Heart right ventricle (tissue), 16 donors: ENCODE data around the gene TEX2. TPM values are rescaled to one million over a fixed set of nuclear protein-coding genes. Genes with fewer than 3 reads are reported as not detected.

Experiments used
- ATAC-seq, 8 donors: fragments of 200-7000 bp; cut with Tn5 transposase; one replicate each; pipeline ENCODE4 v1.9.1; 2020; ENCODE audit warnings: mild to moderate bottlenecking in 8 of 8, moderate library complexity in 8 of 8, moderate number of reproducible peaks in 1 of 8
- DNase-seq, 2 donors: peaks; one replicate each; pipeline ENCODE4 v3.0.0-alpha.2; 2020
- H3K27ac ChIP-seq, 10 donors: fragments of 200-600 bp; sonication (generic) in 2 of 10; one replicate each; pipeline versions ENCODE4 v1.5.0 to v1.8.0; 2020 to 2022; ENCODE audit warnings: mild to moderate bottlenecking in 3 of 10
- H3K27me3 ChIP-seq, 7 donors: fragments of 200-600 bp; one replicate each; pipeline ENCODE4 v1.8.0; 2021 to 2022; ENCODE audit warnings: mild to moderate bottlenecking in 2 of 7
- H3K36me3 ChIP-seq, 9 donors: fragments of 200-600 bp; sonication (generic) in 1 of 9; one replicate each; pipeline versions ENCODE4 v1.5.0 to v1.8.0; 2020 to 2022; ENCODE audit warnings: mild to moderate bottlenecking in 2 of 9
- H3K4me1 ChIP-seq, 9 donors: fragments of 200-600 bp; sonication (generic) in 1 of 9; one replicate each; pipeline versions ENCODE4 v1.5.0 to v1.8.0; 2020 to 2022; ENCODE audit warnings: mild to moderate bottlenecking in 4 of 9
- H3K4me3 ChIP-seq, 10 donors: fragments of 200-600 bp; sonication (generic) in 2 of 10; one replicate each; pipeline versions ENCODE4 v1.5.0 to v1.8.0; 2020 to 2022; ENCODE audit warnings: mild to moderate bottlenecking in 7 of 10, moderate library complexity in 2 of 10
- H3K9me3 ChIP-seq, 11 donors: fragments of 200-600 bp in 10 of 11; sonication (generic) in 2 of 11; one replicate each; pipeline versions ENCODE4 v1.5.0 to v1.8.0; 2013 to 2022; ENCODE audit warnings: mild to moderate bottlenecking in 2 of 11, control low read depth in 1 of 11, moderate library complexity in 1 of 11
- WGBS, 2 donors: extraction: QIAGEN DNeasy Blood & Tissue Kit; methylation state at CpG; one replicate each; pipeline ENCODE4 v1.1.7; 2013; ENCODE audit warnings: inconsistent platforms in 1 of 2; 5-methylcytosine and 5-hydroxymethylcytosine counted together
- intact Hi-C, 10 donors: fragments of 100-400 bp; cut with DNase I; formaldehyde crosslinking; loops; one replicate each; pipeline versions ENCODE4 v1.11.1 to v1.14.2; 2022
- polyA plus RNA-seq, 2 donors: library from polyadenylated mRNA; stranded (reverse); fragments of 200-250 nt; gene quantifications; one replicate each; pipeline ENCODE4 v1.2.3, GENCODE V29; 2013
- total RNA-seq, 10 donors: library from RNA; stranded (reverse); fragmentation: NEBNext Ultra II Directional in 3 of 10; extraction: Animal tissue kit (Norgen Biotek cat#: 25700) in 3 of 10; gene quantifications; one replicate each; pipeline versions ENCODE4 v1.2.1 to v1.2.4, GENCODE V29; 2021 to 2023
- TF ChIP-seq, protein P1 (sequence below), 9 donors: fragments of 200-600 bp; sonication (generic) in 2 of 9; IDR thresholded peaks; one replicate each; pipeline versions ENCODE4 v1.5.0 to v1.8.0; 2021 to 2022; ENCODE audit warnings: antibody characterized with exemption in 9 of 9, mild to moderate bottlenecking in 5 of 9, moderate library complexity in 1 of 9
- donor health status: Arrhythmogenic right ventricular cardiomyopathy.
- donor health status: ischemic (EF 13 %, LVEDD 7.1; RV severe dilation, severe dysfunction).
- donor health status: healthy with polysubstance abuse.
- donor health status: DM: no; HTN: yes; CAD: no.
- donor health status: DM: no; HTN: no; CAD: no.
- donor health status: ischemic (EF 25% LVEDD 6.9; RV normal size, moderate dysfunction).
- donor health status: ischemic (EF 25% LVEDD 5.7; RV mildly dilated, moderate dysfunction).
- donor health status: healthy.
- donor health status: DM: yes; HTN: yes; CAD: no.
- donor health status: Ischemic cardiomyopathy.
- donor health status: ischemic (EF 35%, LVEDD 5.7; RV mildly dilated, moderate dysfunction).
- donor health status: nonischemic (EF 11% LVEDD 7.7; RV severe dilation, severe dysfunction).
- donor health status: DM: yes; HTN: yes; CAD: no.
- donor health status: PGD.
- donor health status: ischemic (EF 29% LVEDD 5.4; RV normal size, mild dysfunction).
- donor health status: nonischemic (EF 23%, LVEDD 6.1; RV moderate dilation, normal function).

TEX2 gene
- total and polyA plus RNA-seq, 12 donors = 15.9 to 60.5 (median 54.5) TPM

DNA sequence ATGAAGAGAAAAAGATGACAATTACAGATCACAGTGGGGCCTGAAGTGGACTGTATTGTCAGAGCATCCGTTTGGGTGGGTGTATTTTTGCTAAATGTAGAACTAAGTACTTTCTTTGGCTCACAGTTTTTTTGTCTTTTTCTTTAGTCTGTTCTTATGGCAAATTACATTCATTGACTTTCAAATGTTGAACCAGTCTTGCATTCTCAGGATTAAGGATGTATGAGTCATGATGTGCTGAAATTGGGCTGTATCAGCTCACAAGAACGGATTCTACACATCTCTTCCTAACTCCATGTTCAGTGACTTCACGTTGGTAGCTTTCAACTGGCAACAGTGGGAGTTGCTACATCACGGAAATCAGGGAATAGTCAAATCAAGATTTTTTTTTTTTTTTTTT lies 66.5 kb downstream of the TEX2 start:
- Histone ChIP-seq H3K27me3 (no peaks in the 10 kb centered on the region), H3K9me3 (peaks cover 0 to 16% (median 4%) of the 10 kb centered on the region in 11 donors), H3K27ac (no peak overlapping the region), H3K4me3 (no peak overlapping the region), H3K4me1 (peaks cover 0 to 39% (median 26%) of the 10 kb centered on the region in 9 donors), H3K36me3 (peaks cover 0 to 32% (median 5%) of the 10 kb centered on the region in 9 donors)
- DNase-seq (no peak), ATAC-seq (peak in 1 of 8 donors; percentile 28)
- TF ChIP-seq, protein P1, sequence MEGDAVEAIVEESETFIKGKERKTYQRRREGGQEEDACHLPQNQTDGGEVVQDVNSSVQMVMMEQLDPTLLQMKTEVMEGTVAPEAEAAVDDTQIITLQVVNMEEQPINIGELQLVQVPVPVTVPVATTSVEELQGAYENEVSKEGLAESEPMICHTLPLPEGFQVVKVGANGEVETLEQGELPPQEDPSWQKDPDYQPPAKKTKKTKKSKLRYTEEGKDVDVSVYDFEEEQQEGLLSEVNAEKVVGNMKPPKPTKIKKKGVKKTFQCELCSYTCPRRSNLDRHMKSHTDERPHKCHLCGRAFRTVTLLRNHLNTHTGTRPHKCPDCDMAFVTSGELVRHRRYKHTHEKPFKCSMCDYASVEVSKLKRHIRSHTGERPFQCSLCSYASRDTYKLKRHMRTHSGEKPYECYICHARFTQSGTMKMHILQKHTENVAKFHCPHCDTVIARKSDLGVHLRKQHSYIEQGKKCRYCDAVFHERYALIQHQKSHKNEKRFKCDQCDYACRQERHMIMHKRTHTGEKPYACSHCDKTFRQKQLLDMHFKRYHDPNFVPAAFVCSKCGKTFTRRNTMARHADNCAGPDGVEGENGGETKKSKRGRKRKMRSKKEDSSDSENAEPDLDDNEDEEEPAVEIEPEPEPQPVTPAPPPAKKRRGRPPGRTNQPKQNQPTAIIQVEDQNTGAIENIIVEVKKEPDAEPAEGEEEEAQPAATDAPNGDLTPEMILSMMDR (IDR thresholded peaks at IDR 0.05) = no peak
- intact Hi-C loops = no loop called here
- 71 to 78% methylated on average over 4 of the region's 4 CpGs for WGBS, 2 donors

DNA sequence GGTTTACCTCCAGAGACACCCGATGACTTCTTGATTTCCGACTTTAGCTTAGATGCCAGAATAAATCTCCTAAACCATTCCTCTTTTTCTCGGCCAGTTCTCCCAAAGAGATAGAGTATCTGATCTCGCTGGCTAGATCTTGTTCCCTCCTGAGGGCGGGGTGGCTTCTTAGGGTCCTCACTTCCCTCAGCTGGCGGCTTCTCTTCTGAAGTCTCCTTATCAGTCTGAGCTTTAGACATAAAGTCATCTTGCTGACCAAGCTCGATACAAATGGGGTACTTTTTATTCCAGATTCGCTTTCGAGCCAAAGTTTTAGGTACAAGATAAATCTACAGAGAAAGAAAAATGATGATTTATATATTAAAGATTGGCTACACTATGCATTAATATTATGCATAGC lies 69.5 kb downstream of the TEX2 start:
- Histone ChIP-seq H3K36me3 (peaks cover 0 to 37% (median 5%) of the 10 kb centered on the region in 9 donors), H3K27me3 (no peaks in the 10 kb centered on the region), H3K4me1 (peaks cover 0 to 39% (median 27%) of the 10 kb centered on the region in 9 donors), H3K27ac (no peak overlapping the region), H3K4me3 (no peak overlapping the region), H3K9me3 (peaks cover 0 to 16% (median 4%) of the 10 kb centered on the region in 11 donors)
- no peak for DNase-seq
- TF ChIP-seq, protein P1 (IDR thresholded peaks at IDR 0.05) = no peak
- 86 to 87% methylated on average over 9 of the region's 9 CpGs for WGBS, 2 donors
- ATAC-seq = no peak
- intact Hi-C loops = no loop called here

DNA sequence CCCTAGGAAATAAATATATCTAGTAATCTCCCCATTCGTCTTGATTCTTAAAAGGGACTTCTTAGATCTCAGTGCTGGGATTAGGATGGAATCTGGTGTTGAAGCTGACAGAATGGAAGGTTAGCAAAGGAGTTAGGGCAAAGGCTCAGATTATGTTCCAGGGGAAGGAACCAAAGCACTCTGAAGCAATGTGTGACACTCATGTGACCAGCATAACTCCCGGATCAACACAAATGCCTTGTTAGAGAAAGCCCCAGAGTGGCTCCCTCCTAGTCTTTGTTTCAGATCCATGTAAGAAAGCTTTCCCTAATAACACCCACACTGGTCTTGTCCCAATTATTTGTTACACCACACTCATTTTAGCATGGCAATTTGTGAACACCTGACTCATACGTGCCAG lies 70.5 kb downstream of the TEX2 start:
- intact Hi-C loops = no loop called here
- H3K4me3 ChIP-seq = no peak overlapping the region
- 57 to 58% methylated on average over 3 of the region's 3 CpGs for WGBS, 2 donors
- DNase-seq = no peak
- H3K4me1 ChIP-seq = peaks cover 0 to 39% (median 27%) of the 10 kb centered on the region in 9 donors
- H3K9me3 ChIP-seq = peaks cover 0 to 12% (median 2%) of the 10 kb centered on the region in 11 donors
- no peak for ATAC-seq
- H3K36me3 ChIP-seq = peaks cover 0 to 44% (median 5%) of the 10 kb centered on the region in 9 donors
- no peaks in the 10 kb centered on the region for H3K27me3 ChIP-seq
- peak overlapping the region in 1 of 10 donors; percentile 33 for H3K27ac ChIP-seq
- TF ChIP-seq, protein P1 (IDR thresholded peaks at IDR 0.05) = no peak

DNA sequence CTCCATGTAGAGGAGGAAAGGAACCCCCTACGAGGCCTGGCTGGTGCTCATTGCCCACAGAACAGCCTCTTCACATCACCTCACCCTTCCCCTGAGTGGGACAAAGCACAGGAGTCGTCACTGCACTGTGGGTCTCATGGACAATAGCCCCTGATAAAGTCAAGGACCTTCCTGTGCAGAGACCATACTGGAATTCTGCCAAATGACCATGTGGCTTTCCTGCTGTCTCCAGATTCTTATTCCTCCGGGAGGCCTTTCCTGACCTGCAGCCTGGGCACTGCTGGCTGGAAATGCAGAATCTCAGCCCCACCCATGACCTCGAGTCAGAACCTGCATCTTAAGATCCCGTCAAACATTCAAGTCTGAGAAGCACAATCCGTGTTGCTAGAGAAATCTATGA lies 72.6 kb downstream of the TEX2 start:
- WGBS, 2 donors = 16 to 22% methylated on average over 6 of the region's 6 CpGs
- H3K4me3 ChIP-seq = no peak overlapping the region
- peaks cover 0 to 41% (median 26%) of the 10 kb centered on the region in 9 donors for H3K4me1 ChIP-seq
- H3K27ac ChIP-seq = peak overlapping the region in 5 of 10 donors; percentile 15 to 49 (median 34)
- intact Hi-C loops = no loop called here
- peak in 1 of 2 donors; percentile 48 for DNase-seq
- no peaks in the 10 kb centered on the region for H3K9me3 ChIP-seq
- peaks cover 0 to 60% (median 11%) of the 10 kb centered on the region in 9 donors for H3K36me3 ChIP-seq
- TF ChIP-seq, protein P1 (IDR thresholded peaks at IDR 0.05) = no peak
- no peaks in the 10 kb centered on the region for H3K27me3 ChIP-seq
- ATAC-seq = peak in 7 of 8 donors; percentile 64 to 90 (median 75)
